HG02884 (cell line): ENCODE results near the gene SCGN.
"Not testable (repeated sequence)": the region's sequence is repeated elsewhere in the genome, so short reads cannot be mapped to it uniquely, and the experiment has no call there.

Source experiments
- ATAC-seq: cut with Tn5 transposase; IDR thresholded peaks from one replicate; pipeline ENCODE4 v1.9.1; 2021; ENCODE audit warnings: mild to moderate bottlenecking, moderate library complexity; ENCODE audit not compliant: unreplicated experiment

Gene SCGN

GRCh38 chr6:25717866-25718740 is 66.1 kb downstream of the SCGN start:
- no peak for ATAC-seq

- ATAC-seq = no peak
These were observed 74.3 kb downstream of the SCGN start for GRCh38 chr6:25726122-25726911.

- no peak for ATAC-seq
These were observed 75.0 kb downstream of the SCGN start for GRCh38 chr6:25727028-25727427.

DNA sequence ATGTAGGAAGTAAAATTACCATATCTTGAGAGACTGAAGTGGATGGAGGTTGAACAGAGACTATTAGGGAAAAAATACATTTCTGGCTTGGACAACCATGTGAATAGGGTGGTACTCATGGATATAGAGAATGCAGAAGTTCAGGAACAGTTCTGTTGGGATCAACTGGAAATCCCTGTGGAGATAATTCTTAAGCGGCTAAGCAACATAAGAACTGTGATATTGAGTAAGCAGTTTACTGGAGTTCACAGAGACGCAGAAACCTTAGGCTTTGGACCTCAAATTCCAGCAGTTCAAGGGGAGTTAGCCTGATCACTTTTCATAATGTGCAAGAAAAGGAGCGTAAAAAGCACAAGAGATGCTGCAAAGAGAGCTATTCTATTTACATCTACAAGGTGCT is 78.9 kb downstream of the SCGN start:
- ATAC-seq = no peak

DNA sequence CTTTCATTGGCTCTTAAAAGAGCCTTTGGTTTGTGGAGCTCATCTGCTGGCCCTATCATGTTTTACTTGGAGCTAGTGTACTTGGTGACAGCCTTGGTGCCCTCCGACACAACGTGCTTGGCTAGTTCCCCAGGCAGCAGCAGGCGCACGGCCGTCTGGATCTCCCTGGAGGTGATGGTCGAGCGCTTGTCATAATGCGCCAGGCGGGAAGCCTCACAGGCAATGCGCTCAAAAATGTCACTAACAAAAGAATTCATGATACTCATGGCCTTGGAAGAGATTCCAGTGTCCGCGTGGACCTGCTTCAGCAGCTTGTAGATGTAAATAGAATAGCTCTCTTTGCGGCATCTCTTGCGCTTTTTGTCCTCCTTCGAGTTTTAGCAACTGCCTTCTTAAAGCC is 79.7 kb downstream of the SCGN start:
- no peak for ATAC-seq

- no peak for ATAC-seq
These were observed 80.6 kb downstream of the SCGN start for GRCh38 chr6:25732468-25733198.

GRCh38 chr6:25735261-25735660 is 83.2 kb downstream of the SCGN start:
- ATAC-seq = no peak

DNA sequence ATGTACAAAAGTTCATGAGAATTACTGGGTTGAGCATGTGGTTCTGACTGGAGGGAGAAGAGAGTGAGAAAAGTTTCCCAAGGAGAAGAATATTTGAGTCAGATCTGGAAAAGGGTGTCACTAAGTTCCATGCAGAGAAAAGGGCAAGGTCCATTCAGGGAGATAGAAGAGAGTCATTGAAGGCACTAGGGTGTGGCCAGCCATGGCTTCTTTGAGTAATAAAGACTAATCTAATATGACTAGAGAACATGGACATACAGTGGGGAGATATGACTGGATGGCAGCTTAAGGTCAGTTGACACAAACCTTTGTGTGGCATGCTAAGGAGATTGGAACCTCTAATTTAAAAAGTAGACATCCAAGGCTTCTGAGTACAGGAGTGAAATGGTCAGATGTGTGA is 91.9 kb downstream of the SCGN start:
- no peak for ATAC-seq

GRCh38 chr6:25745836-25746235 is 93.8 kb downstream of the SCGN start:
- no peak for ATAC-seq

- ATAC-seq = no peak
These were observed 95.0 kb downstream of the SCGN start for GRCh38 chr6:25746968-25747367.

- ATAC-seq = no peak
These were observed 95.5 kb downstream of the SCGN start for GRCh38 chr6:25747477-25747876.

DNA sequence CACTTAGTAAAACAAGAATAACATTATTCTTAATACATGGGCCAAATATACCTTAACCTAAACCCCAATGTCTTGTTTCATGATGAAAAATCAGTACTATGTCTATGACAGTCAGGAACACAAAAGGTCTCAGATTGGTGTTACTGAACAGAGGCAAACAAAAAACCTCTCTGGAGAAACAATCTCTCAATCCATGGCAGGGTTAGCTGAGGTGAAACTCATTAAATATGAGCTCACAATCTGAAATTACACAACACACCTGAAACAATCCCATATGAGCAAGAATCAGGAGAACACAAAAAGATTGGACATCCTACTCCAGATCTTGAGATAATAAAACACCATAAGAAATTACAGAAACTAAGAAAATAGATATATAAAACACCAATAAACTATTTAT is 96.0 kb downstream of the SCGN start:
- ATAC-seq = no peak

DNA sequence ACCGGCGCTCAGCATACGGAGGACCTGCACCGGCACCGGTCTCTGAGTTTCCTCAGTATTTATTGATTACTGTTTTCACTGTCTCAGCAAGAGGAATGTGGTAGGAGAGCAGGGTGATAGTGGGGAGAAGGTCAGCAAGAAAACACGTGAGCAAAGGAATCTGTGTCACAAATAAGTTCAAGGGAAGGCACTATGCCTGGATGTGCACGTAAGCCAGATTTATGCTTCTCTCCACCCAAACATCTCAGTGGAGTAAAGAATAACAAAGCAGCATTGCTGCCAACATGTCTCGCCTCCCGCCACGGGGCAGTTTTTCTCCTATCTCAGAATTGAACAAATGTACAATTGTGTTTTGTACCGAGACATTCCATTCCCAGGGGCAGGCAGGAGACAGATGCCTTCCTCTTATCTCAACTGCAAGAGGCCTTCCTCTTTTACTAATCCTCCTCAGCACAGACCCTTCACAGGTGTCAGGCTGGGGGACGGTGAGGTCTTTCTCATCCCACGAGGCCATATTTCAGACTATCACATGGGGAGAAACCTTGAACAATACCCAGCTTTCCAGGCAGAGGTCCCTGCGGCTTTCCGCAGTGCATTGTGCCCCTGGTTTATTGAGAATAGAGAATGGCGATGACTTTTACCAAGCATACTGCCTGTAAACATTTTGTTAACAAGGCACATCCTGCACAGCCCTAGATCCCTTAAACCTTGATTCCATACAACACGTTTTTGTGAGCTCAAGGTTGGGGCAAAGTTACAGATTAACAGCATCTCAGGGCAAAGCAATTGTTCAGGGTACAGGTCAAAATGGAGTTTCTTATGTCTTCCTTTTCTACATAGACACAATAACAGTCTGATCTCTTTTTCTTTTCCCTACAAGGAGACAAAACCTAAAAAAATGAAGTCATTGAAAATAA is 96.8 kb downstream of the SCGN start:
- not testable (repeated sequence) for ATAC-seq

DNA sequence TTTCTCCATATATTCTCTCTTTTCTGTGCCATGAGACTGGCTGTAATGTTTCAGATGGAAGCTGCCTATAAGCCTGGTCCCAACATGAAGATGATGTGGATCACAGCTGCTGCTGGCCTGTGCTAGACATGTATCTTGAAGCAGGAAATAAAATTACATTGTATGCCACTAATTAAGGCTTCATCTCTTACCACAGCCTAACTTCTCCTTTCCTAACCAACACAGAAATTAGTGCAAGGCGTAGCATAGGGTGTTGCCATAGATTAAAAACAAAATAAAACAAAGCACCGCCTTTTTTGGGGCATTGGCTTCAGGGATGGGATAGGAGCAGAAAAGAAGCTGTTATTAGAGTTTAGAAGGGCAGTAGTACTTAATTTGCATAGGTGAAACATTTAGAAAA is 97.8 kb downstream of the SCGN start:
- no peak for ATAC-seq

- no peak for ATAC-seq
These were observed 98.9 kb downstream of the SCGN start for GRCh38 chr6:25750906-25751305.
